ENCODE measurements around the gene SLC25A46. TPM values are rescaled to one million over a fixed set of nuclear protein-coding genes. Genes with fewer than 3 reads are reported as not detected.

SLC25A46 gene
- total and polyA plus RNA-seq, 2 of the 8 experiments (the other 6 are each of a cell fraction or from before 2014, with no cell fraction given), result 10.6 to 21.7 TPM

Other genes starting within 250 kb of the SLC25A46 start
- 1.3 and 1.6 TPM in 2 replicates for gene TMEM232, start 12.3 kb upstream of the SLC25A46 start, total RNA-seq (2021; fragmentation: NEBNext Ultra II Directional; extraction: Animal tissue kit (Norgen Biotek cat#: 25700))
- 0.20 and 0.38 TPM in 2 replicates for gene TMEM232, start 12.3 kb upstream of the SLC25A46 start, polyA plus RNA-seq (2011; rRNA removed)